ENCODE results near the gene EFCAB6. TPM values are rescaled to one million over a fixed set of nuclear protein-coding genes. Genes with fewer than 3 reads are reported as not detected.

Gene EFCAB6
- total RNA-seq, 1 experiment from 2014 or later: 0.52 TPM

- CTCF ChIA-PET: no interaction called here
Observed at GRCh38 chr22:43620197-43620596, 191.9 kb downstream of the EFCAB6 start.

GRCh38 chr22:43618517-43618916, 193.6 kb downstream of the EFCAB6 start:
- H3K9me3 ChIP-seq (ENCODE audit: control insufficient read depth in 1 of 2, insufficient read depth in 1 of 2, low read depth in 1 of 2, low read length in 2 of 2): peaks cover 0 to 10% of the 10 kb centered on the region in 2 experiments; a peak in 2 of 4 replicates
- no peaks in the 10 kb centered on the region for H3K9me2 ChIP-seq (ENCODE audit: insufficient read depth)
- H3K36me3 ChIP-seq (ENCODE audit: control insufficient read depth in 1 of 2, insufficient read depth in 2 of 2, low read length in 2 of 2): no peaks in the 10 kb centered on the region
- POLR2A ChIA-PET: no interaction called here
- H3K4me3 ChIP-seq (replicated peaks in 1 of 2; ENCODE audit: low read depth in 1 of 2, low read length in 2 of 2): no peak overlapping the region
- ATAC-seq: no peak
- no peak overlapping the region for H3K4me2 ChIP-seq (ENCODE audit: low read length)
- H4K20me1 ChIP-seq (ENCODE audit: insufficient read depth): no peaks in the 10 kb centered on the region
- H3K9ac ChIP-seq (ENCODE audit: low read length): no peak overlapping the region
- no peak overlapping the region for H2AFZ ChIP-seq (ENCODE audit: low read depth, low read length, poor library complexity, severe bottlenecking)
- no TSS peak for BruUV-seq (replicated peaks)
- no peaks in the 10 kb centered on the region for H3K79me2 ChIP-seq (ENCODE audit: insufficient read depth, low read length)
- H3K4me1 ChIP-seq (ENCODE audit: control insufficient read depth in 1 of 2, insufficient read depth in 2 of 2, low read length in 2 of 2): no peaks in the 10 kb centered on the region
- CTCF ChIA-PET: no interaction called here
- no peak for DNase-seq (ENCODE audit: low read depth, low spot score)
- H3K27ac ChIP-seq (ENCODE audit: low read depth, low read length): no peak overlapping the region
- RAD21 ChIA-PET (ENCODE audit: low non-redundant PET in 1 of 2, low total read pairs in 2 of 2, uncharacterized antibody in 2 of 2, unreplicated experiment in 2 of 2): no interaction called here
- peaks cover 39% of the 10 kb centered on the region for H3K27me3 ChIP-seq (ENCODE audit: insufficient read depth, low read length)
- intact Hi-C loops (cut with micrococcal nuclease): no loop called here
- no peak for TF ChIP-seq YY1 (IDR thresholded peaks at IDR 0.05; ENCODE audit: extremely low read depth, insufficient replicate concordance, low read depth, low read length)
- TF ChIP-seq RAD21 (IDR thresholded peaks at IDR 0.05; ENCODE audit: low read depth): no peak
- no peak for TF ChIP-seq CBX3 (IDR thresholded peaks at IDR 0.05; ENCODE audit: low read depth)
- TF ChIP-seq EGR1 (IDR thresholded peaks at IDR 0.05; ENCODE audit: low read depth): no peak
- TF ChIP-seq ZFX (IDR thresholded peaks at IDR 0.05): no peak
- TF ChIP-seq SIN3A (IDR thresholded peaks at IDR 0.05; ENCODE audit: low read depth): no peak
- no peak for TF ChIP-seq SRF (IDR thresholded peaks at IDR 0.05; ENCODE audit: low read depth)
- no peak for TF ChIP-seq EZH2 (IDR thresholded peaks at IDR 0.05)
- no peak for TF ChIP-seq CTCF (IDR thresholded peaks at IDR 0.05 in 2 of 3, conservative IDR thresholded peaks at IDR 0.05 in 1 of 3; ENCODE audit: borderline replicate concordance in 1 of 3, insufficient read depth in 1 of 3, low read depth in 2 of 3, low read length in 2 of 3)
- TF ChIP-seq EZH2phosphoT487 (IDR thresholded peaks at IDR 0.05; ENCODE audit: borderline replicate concordance): no peak
- TF ChIP-seq SP1 (IDR thresholded peaks at IDR 0.05; ENCODE audit: low read depth): no peak
- TF ChIP-seq ZBTB33 (IDR thresholded peaks at IDR 0.05; ENCODE audit: extremely low read depth, insufficient replicate concordance, low read length): no peak

More at GRCh38 chr22:43620197-43620596, 191.9 kb downstream of the EFCAB6 start:
- no peak overlapping the region for H3K27ac ChIP-seq (ENCODE audit: low read depth, low read length)
- H3K4me3 ChIP-seq (replicated peaks in 1 of 2; ENCODE audit: low read depth in 1 of 2, low read length in 2 of 2): no peak overlapping the region
- H3K4me1 ChIP-seq (ENCODE audit: control insufficient read depth in 1 of 2, insufficient read depth in 2 of 2, low read length in 2 of 2): peaks cover 0 to 9% of the 10 kb centered on the region in 2 experiments; a peak in 2 of 4 replicates
- H4K20me1 ChIP-seq (ENCODE audit: insufficient read depth): no peaks in the 10 kb centered on the region
- POLR2A ChIA-PET: no interaction called here
- TF ChIP-seq SIN3A (IDR thresholded peaks at IDR 0.05; ENCODE audit: low read depth) (no peak), CBX3 (IDR thresholded peaks at IDR 0.05; ENCODE audit: low read depth) (no peak), POLR2A (IDR thresholded peaks at IDR 0.05; ENCODE audit: borderline replicate concordance, extremely low read depth, insufficient read depth, insufficient read length) (no peak), ZNF274 (IDR thresholded peaks at IDR 0.05; ENCODE audit: low read depth, low read length) (no peak), CEBPB (IDR thresholded peaks at IDR 0.05; ENCODE audit: low read depth) (no peak)
- RAD21 ChIA-PET (ENCODE audit: low non-redundant PET in 1 of 2, low total read pairs in 2 of 2, uncharacterized antibody in 2 of 2, unreplicated experiment in 2 of 2): no interaction called here
- no peaks in the 10 kb centered on the region for H3K9me2 ChIP-seq (ENCODE audit: insufficient read depth)
- no peak overlapping the region for H3K4me2 ChIP-seq (ENCODE audit: low read length)
- no peaks in the 10 kb centered on the region for H3K79me2 ChIP-seq (ENCODE audit: insufficient read depth, low read length)
- H3K36me3 ChIP-seq (ENCODE audit: control insufficient read depth in 1 of 2, insufficient read depth in 2 of 2, low read length in 2 of 2): no peaks in the 10 kb centered on the region
- ATAC-seq (no peak), DNase-seq (ENCODE audit: low read depth, low spot score) (no peak)
- peaks cover 0 to 10% of the 10 kb centered on the region in 2 experiments; a peak in 2 of 4 replicates for H3K9me3 ChIP-seq (ENCODE audit: control insufficient read depth in 1 of 2, insufficient read depth in 1 of 2, low read depth in 1 of 2, low read length in 2 of 2)
- peaks cover 23% of the 10 kb centered on the region for H3K27me3 ChIP-seq (ENCODE audit: insufficient read depth, low read length)
- H2AFZ ChIP-seq (ENCODE audit: low read depth, low read length, poor library complexity, severe bottlenecking): no peak overlapping the region
- BruUV-seq (replicated peaks): no TSS peak
- H3K9ac ChIP-seq (ENCODE audit: low read length): no peak overlapping the region
- intact Hi-C loops (cut with micrococcal nuclease): no loop called here
